GDM1 (cell line): Measurements from ENCODE around the gene S100A4.
A peak's percentile ranks its signal among the peaks of the same experiment; 100 is the strongest.
"Not testable (repeated sequence)": the region's sequence is repeated elsewhere in the genome, so short reads cannot be mapped to it uniquely, and the experiment has no call there.

Experiments used
- DNase-seq: peaks from one replicate; lab custom pipeline; 2025; lab: John Stamatoyannopoulos, UW

S100A4 gene

GRCh38 chr1:153545067-153546055 lies at the start of gene S100A4:
Gene S100A4, minus strand, starts transcription at chr1:153545806. Its CDS starts 1,012 bp downstream, at chr1:153544794.
- peak; percentile 90 for DNase-seq

DNA sequence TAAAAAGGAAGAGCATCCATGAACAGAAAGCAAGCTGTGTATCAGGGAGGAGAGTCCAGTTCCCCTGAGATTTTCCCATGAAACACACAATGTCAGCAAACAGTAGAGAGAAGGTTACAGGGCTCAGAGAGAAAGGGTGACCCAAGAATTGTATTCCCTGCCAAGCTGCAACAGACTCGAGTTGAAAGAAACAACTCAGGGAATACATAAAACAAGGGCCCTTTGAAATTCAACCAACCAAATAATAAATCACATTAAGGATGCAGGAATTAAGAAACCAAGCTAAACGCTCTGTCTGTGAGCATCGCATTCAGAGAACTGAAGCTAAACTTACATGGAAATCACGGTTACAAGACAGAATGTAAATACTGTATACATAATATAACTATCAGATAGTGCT lies 47.1 kb upstream of the S100A4 start:
- DNase-seq, result no peak

- no peak for DNase-seq
These were observed 42.9 kb upstream of the S100A4 start for GRCh38 chr1:153588482-153588881.

- not testable (repeated sequence) for DNase-seq
These were observed 42.4 kb upstream of the S100A4 start for GRCh38 chr1:153588033-153588432.

- DNase-seq, result no peak
These were observed 41.7 kb upstream of the S100A4 start for GRCh38 chr1:153587314-153587713.

GRCh38 chr1:153586347-153586746 lies 40.7 kb upstream of the S100A4 start:
- DNase-seq, result no peak

GRCh38 chr1:153585006-153585405 lies 39.4 kb upstream of the S100A4 start:
- no peak for DNase-seq

DNA sequence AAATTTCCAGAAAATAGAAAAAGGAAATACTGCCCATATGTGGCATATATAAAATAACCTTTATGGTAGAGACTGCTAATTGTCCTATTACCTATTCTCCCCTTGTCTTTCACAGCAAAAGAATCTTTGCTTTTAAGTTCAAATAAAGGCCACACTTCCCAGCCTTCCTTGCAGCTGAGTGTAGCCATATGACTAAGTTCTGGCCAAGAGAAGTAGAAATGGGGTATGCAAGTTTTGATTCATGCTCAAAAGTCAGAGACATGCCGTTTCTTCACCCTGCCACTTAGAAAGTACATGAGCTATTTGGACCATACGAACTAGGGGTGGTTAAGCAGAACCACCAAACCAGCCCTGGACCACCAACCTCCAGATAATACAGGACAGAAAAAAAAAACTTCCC lies 38.4 kb upstream of the S100A4 start:
- no peak for DNase-seq

- not testable (repeated sequence) for DNase-seq
These were observed 37.9 kb upstream of the S100A4 start for GRCh38 chr1:153583514-153583913.

- not testable (repeated sequence) for DNase-seq
These were observed 37.2 kb upstream of the S100A4 start for GRCh38 chr1:153582836-153583235.

DNA sequence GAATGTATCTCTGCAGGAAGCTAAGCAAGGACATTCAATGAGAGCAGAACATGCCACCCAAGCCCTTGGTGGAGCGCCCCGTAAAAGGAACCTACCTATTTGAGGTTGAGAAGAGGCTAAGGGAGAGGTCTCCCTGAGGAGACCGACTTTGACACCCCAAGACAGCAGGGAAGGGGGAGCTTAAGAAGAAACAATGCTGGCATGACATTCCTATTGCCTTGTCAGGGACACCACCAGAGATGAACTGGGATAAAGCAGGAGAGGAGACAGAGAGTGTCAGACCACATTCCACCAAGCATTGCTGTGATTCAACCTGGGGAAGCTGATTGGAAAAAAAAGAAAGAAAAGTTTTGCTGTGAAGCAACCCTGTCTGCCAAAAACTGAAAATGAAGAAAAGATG lies 33.3 kb upstream of the S100A4 start:
- DNase-seq, result no peak

DNA sequence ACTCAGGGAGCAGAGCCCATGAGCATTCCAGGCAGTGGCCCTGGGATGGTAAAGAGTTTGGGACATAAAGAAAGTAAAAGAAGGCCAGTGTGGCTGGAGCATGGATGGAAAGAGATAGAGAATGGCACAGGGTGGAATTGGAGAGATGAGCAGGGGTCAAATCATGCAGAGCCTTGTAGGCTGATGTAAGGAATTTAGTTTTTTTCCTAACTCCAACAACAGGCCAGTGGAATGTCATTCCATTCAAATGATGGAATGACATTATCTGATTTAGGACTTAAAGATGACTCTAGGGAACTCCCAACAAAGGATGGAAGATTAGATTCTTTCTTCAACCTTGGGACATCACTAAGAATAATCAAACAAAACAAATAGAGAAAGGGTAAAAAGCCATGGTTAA lies 32.9 kb upstream of the S100A4 start:
- DNase-seq, result no peak

- DNase-seq, result no peak
These were observed 32.0 kb upstream of the S100A4 start for GRCh38 chr1:153577624-153578051.

- DNase-seq, result no peak
These were observed 31.5 kb upstream of the S100A4 start for GRCh38 chr1:153577138-153577537.

DNA sequence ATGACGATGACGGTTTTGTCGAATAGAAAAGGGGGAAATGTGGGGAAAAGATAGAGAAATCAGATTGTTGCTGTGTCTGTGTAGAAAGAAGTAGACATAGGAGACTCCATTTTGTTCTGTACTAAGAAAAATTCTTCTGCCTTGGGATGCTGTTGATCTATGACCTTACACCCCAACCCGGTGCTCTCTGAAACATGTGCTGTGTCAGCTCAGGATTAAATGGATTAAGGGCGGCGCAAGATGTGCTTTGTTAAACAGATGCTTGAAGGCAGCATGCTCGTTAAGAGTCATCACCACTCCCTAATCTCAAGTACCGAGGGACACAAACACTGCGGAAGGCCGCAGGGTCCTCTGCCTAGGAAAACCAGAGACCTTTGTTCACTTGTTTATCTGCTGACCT lies 29.9 kb upstream of the S100A4 start:
- not testable (repeated sequence) for DNase-seq

DNA sequence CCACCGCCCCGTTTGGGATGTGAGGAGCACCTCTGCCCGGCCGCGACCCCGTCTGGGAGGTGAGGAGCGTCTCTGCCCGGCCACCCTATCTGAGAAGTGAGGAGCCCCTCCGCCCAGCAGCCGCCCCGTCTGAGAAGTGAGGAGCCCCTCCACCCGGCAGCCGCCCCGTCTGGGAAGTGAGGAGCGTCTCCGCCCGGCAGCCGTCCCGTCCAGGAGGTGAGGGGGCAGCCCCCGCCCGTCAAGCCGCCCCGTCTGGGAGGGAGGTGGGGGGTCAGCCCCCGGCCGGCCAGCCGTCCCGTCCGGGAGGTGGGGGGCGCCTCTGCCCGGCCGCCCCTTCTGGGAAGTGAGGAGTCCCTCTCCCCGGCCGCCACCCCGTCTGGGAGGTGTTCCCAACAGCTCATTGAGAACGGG lies 29.5 kb upstream of the S100A4 start:
- DNase-seq, result not testable (repeated sequence)

- DNase-seq, result no peak
These were observed 27.7 kb upstream of the S100A4 start for GRCh38 chr1:153573351-153573750.

- DNase-seq, result peak; percentile 79
These were observed 27.0 kb upstream of the S100A4 start for GRCh38 chr1:153572569-153573015.

GRCh38 chr1:153571706-153572105 lies 26.1 kb upstream of the S100A4 start:
- DNase-seq, result no peak

GRCh38 chr1:153570874-153571273 lies 25.3 kb upstream of the S100A4 start:
- DNase-seq, result no peak

DNA sequence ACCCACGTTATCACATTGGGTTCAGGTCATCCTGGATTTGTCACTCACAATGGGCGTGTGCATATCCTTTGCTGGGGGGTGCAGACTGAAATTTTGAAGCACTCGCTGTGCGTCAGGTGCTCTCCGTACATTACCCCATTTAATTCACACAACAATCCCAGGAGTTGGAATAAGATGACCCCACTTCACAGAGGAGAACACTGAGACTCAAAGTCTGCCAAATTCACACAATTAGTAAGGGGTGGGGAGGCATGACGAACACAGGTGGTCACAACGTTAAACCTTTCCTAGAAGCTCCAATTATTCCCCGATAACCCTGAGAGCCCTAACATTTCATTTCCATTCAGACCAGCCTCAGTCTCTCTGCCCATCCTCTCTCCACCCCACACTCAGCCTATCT lies 23.9 kb upstream of the S100A4 start:
- no peak for DNase-seq

DNA sequence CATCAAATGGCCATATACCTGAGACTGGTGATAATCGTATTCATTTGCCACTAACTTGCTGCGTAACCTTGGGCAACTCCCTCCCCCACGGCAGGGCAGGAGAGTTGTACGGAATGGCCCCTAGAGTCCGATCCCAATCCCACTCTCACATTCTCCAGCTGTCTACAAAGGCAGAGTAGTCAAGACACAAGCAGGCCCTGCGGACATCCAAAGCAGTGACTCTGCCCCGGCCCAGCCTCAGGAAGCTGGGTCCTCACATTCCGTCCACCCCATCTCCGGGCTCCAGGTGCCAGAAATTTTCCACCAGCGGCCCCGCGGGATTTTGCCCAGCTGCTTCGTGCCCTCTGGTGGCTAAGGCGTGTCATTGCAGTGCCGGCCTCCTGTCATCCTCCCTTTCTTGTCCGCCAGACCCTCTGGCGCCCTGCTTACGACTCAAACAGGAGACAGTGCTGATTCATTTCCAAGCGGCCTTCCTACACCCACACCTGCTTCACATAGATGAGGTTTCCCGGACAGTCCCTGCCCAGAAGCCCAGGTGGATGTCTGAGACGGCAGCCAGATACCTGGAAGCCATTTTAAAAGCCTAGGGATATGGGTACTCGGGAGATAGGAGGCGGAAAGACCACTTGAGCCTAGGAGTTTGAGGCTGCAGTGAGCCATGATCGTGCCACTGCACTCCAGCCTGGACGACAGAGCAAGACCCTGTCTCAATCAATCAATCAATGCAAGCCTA lies 22.9 kb upstream of the S100A4 start:
- peak; percentile 65 for DNase-seq
